PC-9 (cell line): ENCODE measurements around the gene IGFL1.

Experiments
- EZH2 ChIP-seq: fragments of 200-600 bp; sonication (generic); IDR thresholded peaks from 2 replicates; pipeline ENCODE4 v1.8.0; 2017; ENCODE audit warnings: antibody characterized with exemption, low read depth
- TF ChIP-seq, protein P1 (sequence below): fragments of 200-600 bp; sonication (generic); conservative IDR thresholded peaks from 2 replicates; pipeline ENCODE4 v1.6.1; 2017; ENCODE audit warnings: mixed run types, antibody characterized with exemption, mild to moderate bottlenecking, moderate library complexity

- TF ChIP-seq, protein P1, sequence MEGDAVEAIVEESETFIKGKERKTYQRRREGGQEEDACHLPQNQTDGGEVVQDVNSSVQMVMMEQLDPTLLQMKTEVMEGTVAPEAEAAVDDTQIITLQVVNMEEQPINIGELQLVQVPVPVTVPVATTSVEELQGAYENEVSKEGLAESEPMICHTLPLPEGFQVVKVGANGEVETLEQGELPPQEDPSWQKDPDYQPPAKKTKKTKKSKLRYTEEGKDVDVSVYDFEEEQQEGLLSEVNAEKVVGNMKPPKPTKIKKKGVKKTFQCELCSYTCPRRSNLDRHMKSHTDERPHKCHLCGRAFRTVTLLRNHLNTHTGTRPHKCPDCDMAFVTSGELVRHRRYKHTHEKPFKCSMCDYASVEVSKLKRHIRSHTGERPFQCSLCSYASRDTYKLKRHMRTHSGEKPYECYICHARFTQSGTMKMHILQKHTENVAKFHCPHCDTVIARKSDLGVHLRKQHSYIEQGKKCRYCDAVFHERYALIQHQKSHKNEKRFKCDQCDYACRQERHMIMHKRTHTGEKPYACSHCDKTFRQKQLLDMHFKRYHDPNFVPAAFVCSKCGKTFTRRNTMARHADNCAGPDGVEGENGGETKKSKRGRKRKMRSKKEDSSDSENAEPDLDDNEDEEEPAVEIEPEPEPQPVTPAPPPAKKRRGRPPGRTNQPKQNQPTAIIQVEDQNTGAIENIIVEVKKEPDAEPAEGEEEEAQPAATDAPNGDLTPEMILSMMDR: no peak
- TF ChIP-seq EZH2: no peak
Observed at GRCh38 chr19:46191972-46192371, 37.6 kb upstream of the IGFL1 start.
